Smooth muscle cell (in vitro differentiated cells): ENCODE data around the gene INMT. TPM values are rescaled to one million over a fixed set of nuclear protein-coding genes. Genes with fewer than 3 reads are reported as not detected.

Source experiments
- DNase-seq: peaks from one replicate; lab custom pipeline; 2025; ENCODE audit not compliant: unreplicated experiment; lab: John Stamatoyannopoulos, UW
- H2AFZ ChIP-seq: fragments of 200-600 bp; sonication (generic); 2 replicates; pipeline ENCODE4 v1.6.0; 2016; ENCODE audit warnings: antibody characterized with exemption, low read depth, mild to moderate bottlenecking
- H3F3A ChIP-seq: fragments of 200-600 bp; sonication (generic); 2 replicates; pipeline ENCODE4 v1.6.0; 2017; ENCODE audit warnings: antibody characterized with exemption, low read depth
- H3K27ac ChIP-seq: fragments of 200-600 bp; sonication (generic); 2 replicates; pipeline ENCODE4 v1.5.1; 2016; ENCODE audit warnings: low read depth, mild to moderate bottlenecking
- H3K27me3 ChIP-seq: fragments of 200-600 bp; sonication (generic); 2 replicates; pipeline ENCODE4 v1.6.1; 2016; ENCODE audit warnings: low read depth, mild to moderate bottlenecking
- H3K36me3 ChIP-seq: fragments of 200-600 bp; sonication (generic); 2 replicates; pipeline ENCODE4 v1.5.1; 2016; ENCODE audit warnings: low read depth
- H3K4me1 ChIP-seq: fragments of 200-600 bp; sonication (generic); 2 replicates; pipeline ENCODE4 v1.5.1; 2016; ENCODE audit warnings: low read depth
- H3K4me2 ChIP-seq: fragments of 200-600 bp; sonication (generic); 2 replicates; pipeline ENCODE4 v1.6.0; 2016; ENCODE audit warnings: mild to moderate bottlenecking
- H3K4me3 ChIP-seq: fragments of 200-600 bp; sonication (generic); 2 replicates; pipeline ENCODE4 v1.5.1; 2016; ENCODE audit warnings: mild to moderate bottlenecking
- H3K79me2 ChIP-seq: fragments of 200-600 bp; sonication (generic); 2 replicates; pipeline ENCODE4 v1.6.0; 2016; ENCODE audit warnings: low read depth, mild to moderate bottlenecking
- H3K9ac ChIP-seq: fragments of 200-600 bp; sonication (generic); 2 replicates; pipeline ENCODE4 v1.6.0; 2016; ENCODE audit warnings: low read depth
- H3K9me3 ChIP-seq: fragments of 200-600 bp; sonication (generic); replicated peaks from 2 replicates; pipeline ENCODE4 v1.5.1; 2016; ENCODE audit warnings: low read depth
- H4K20me1 ChIP-seq: fragments of 200-600 bp; sonication (generic); 2 replicates; pipeline ENCODE4 v1.6.0; 2016; ENCODE audit warnings: low read depth
- CTCF ChIP-seq: fragments of 200-600 bp; sonication (generic); IDR thresholded peaks from 2 replicates; pipeline ENCODE4 v1.5.1; 2017; ENCODE audit warnings: borderline replicate concordance, mild to moderate bottlenecking, antibody characterized with exemption; ENCODE audit not compliant: insufficient read depth, poor library complexity, severe bottlenecking
- WGBS: methylation state at CpG from one replicate; pipeline ENCODE4 v1.1.7; 2016; ENCODE audit warnings: low lambda C conversion rate; 5-methylcytosine and 5-hydroxymethylcytosine counted together
- polyA plus RNA-seq: library from polyadenylated mRNA; unstranded; fragments of >200 nt; fragmentation: Nextera tagmentation; extraction: Ambion mirVana; gene quantifications from 2 replicates; pipeline ENCODE4 v1.2.1, GENCODE V29; 2016
- total RNA-seq: library from RNA; depleted of rRNA; stranded (reverse); fragments of >200 nt; gene quantifications from 2 replicates; pipeline ENCODE4 v1.2.3, GENCODE V29; 2014

INMT gene
- total and polyA plus RNA-seq, 2 experiments from 2014 or later = 2.3 to 4.0 TPM

GRCh38 chr7:30730996-30731395, 20.9 kb upstream of the INMT start:
- Histone ChIP-seq H3K27me3 (no peaks in the 10 kb centered on the region), H3K27ac (no peak overlapping the region), H3K9me3 (no peaks in the 10 kb centered on the region), H3K4me1 (no peaks in the 10 kb centered on the region), H3F3A (no peaks in the 10 kb centered on the region), H2AFZ (no peak overlapping the region), H3K36me3 (no peaks in the 10 kb centered on the region), H4K20me1 (no peaks in the 10 kb centered on the region), H3K9ac (no peak overlapping the region), H3K4me2 (no peak overlapping the region), H3K79me2 (no peaks in the 10 kb centered on the region), H3K4me3 (no peak overlapping the region)
- DNase-seq = no peak
- no peak for TF ChIP-seq CTCF
- WGBS = 79% methylated on average over 4 of the region's 4 CpGs

- 62% methylated on average over 11 of the region's 11 CpGs for WGBS
- Histone ChIP-seq H3F3A (no peaks in the 10 kb centered on the region), H3K79me2 (no peaks in the 10 kb centered on the region), H3K36me3 (no peaks in the 10 kb centered on the region), H3K27me3 (no peaks in the 10 kb centered on the region), H3K4me2 (no peak overlapping the region), H4K20me1 (no peaks in the 10 kb centered on the region), H3K4me3 (no peak overlapping the region), H2AFZ (no peak overlapping the region), H3K9me3 (no peaks in the 10 kb centered on the region), H3K9ac (no peak overlapping the region), H3K27ac (no peak overlapping the region), H3K4me1 (no peaks in the 10 kb centered on the region)
- no peak for DNase-seq
- no peak for TF ChIP-seq CTCF
Measured at GRCh38 chr7:30731581-30731980, 20.4 kb upstream of the INMT start.

GRCh38 chr7:30732606-30733005, 19.3 kb upstream of the INMT start:
- Histone ChIP-seq H3K9ac (no peak overlapping the region), H4K20me1 (no peaks in the 10 kb centered on the region), H2AFZ (no peak overlapping the region), H3K4me3 (no peak overlapping the region), H3K4me1 (no peaks in the 10 kb centered on the region), H3K79me2 (no peaks in the 10 kb centered on the region), H3K27ac (no peak overlapping the region), H3K4me2 (no peak overlapping the region), H3K36me3 (no peaks in the 10 kb centered on the region), H3K27me3 (no peaks in the 10 kb centered on the region), H3K9me3 (no peaks in the 10 kb centered on the region), H3F3A (no peaks in the 10 kb centered on the region)
- DNase-seq = no peak
- WGBS = 92% methylated on average over 12 of the region's 12 CpGs
- no peak for TF ChIP-seq CTCF

GRCh38 chr7:30733216-30733615, 18.7 kb upstream of the INMT start:
- no peaks in the 10 kb centered on the region for H3K36me3 ChIP-seq
- no peaks in the 10 kb centered on the region for H3K9me3 ChIP-seq
- H3K4me2 ChIP-seq = no peak overlapping the region
- H3K27me3 ChIP-seq = no peaks in the 10 kb centered on the region
- no peak overlapping the region for H3K4me3 ChIP-seq
- no peaks in the 10 kb centered on the region for H4K20me1 ChIP-seq
- no peak overlapping the region for H3K9ac ChIP-seq
- no peak for TF ChIP-seq CTCF
- WGBS = 97% methylated on average over 6 of the region's 6 CpGs
- DNase-seq = no peak
- H3K27ac ChIP-seq = no peak overlapping the region
- no peaks in the 10 kb centered on the region for H3K79me2 ChIP-seq
- H3K4me1 ChIP-seq = no peaks in the 10 kb centered on the region
- H3F3A ChIP-seq = no peaks in the 10 kb centered on the region
- no peak overlapping the region for H2AFZ ChIP-seq
